Esophagus muscularis mucosa (tissue), 3 donors: ENCODE data around the gene HOMER2.

Source experiments
- POLR2A ChIP-seq: fragments of 450-650 bp; IDR thresholded peaks from one replicate; pipeline ENCODE4 v1.6.1; 2017; ENCODE audit warnings: antibody characterized with exemption, moderate library complexity, mild to moderate bottlenecking, low read depth
- POLR2AphosphoS5 ChIP-seq, 2 donors: sonication (generic); formaldehyde crosslinking; IDR thresholded peaks; one replicate each; pipeline ENCODE4 v1.6.1; 2017; ENCODE audit warnings: antibody characterized with exemption in 2 of 2
- TF ChIP-seq, protein P1 (sequence below), 3 experiments: fragments of 200-600 bp in 2 of 3; fragments of 450-650 bp in 1 of 3; sonication (generic) in 2 of 3; IDR thresholded peaks; one replicate each; pipeline ENCODE4 v1.5.1; 2017 to 2019; ENCODE audit warnings: antibody characterized with exemption in 3 of 3, mild to moderate bottlenecking in 2 of 3, moderate library complexity in 1 of 3

DNA sequence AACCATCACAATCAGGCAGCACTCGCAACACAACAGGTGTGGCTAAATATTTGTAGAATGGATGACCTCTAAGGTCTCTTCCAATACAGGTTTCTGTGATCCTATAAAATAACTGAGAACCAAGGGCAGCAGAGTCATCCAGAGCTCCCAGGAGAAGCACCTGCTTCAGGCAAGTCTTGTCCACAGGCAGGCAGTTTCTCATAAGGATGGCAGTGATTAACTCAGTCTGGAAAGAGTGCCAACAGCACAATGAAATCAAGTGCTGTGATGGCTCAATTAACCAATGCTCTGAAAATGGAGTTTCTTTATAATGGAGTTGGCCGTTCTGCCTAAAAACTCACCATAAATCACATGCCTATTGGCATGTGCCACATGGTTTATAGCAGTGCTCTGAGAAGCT, 70.8 kb downstream of the HOMER2 start:
- TF ChIP-seq, protein P1, sequence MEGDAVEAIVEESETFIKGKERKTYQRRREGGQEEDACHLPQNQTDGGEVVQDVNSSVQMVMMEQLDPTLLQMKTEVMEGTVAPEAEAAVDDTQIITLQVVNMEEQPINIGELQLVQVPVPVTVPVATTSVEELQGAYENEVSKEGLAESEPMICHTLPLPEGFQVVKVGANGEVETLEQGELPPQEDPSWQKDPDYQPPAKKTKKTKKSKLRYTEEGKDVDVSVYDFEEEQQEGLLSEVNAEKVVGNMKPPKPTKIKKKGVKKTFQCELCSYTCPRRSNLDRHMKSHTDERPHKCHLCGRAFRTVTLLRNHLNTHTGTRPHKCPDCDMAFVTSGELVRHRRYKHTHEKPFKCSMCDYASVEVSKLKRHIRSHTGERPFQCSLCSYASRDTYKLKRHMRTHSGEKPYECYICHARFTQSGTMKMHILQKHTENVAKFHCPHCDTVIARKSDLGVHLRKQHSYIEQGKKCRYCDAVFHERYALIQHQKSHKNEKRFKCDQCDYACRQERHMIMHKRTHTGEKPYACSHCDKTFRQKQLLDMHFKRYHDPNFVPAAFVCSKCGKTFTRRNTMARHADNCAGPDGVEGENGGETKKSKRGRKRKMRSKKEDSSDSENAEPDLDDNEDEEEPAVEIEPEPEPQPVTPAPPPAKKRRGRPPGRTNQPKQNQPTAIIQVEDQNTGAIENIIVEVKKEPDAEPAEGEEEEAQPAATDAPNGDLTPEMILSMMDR (IDR thresholded peaks at IDR 0.05): no peak
- TF ChIP-seq POLR2A (no peak), POLR2AphosphoS5 (IDR thresholded peaks at IDR 0.05) (no peak)
